GM12891 (cell line): Measurements from ENCODE around the gene GFI1.

Experiments used
- POLR2A ChIP-seq: IDR thresholded peaks from 2 replicates; pipeline ENCODE4 v1.6.1; 2011; ENCODE audit warnings: low read depth, low read length, control low read depth
- POLR2AphosphoS5 ChIP-seq: IDR thresholded peaks from 2 replicates; pipeline ENCODE4 v1.6.1; 2011; ENCODE audit warnings: low read depth, low read length, control low read depth

DNA sequence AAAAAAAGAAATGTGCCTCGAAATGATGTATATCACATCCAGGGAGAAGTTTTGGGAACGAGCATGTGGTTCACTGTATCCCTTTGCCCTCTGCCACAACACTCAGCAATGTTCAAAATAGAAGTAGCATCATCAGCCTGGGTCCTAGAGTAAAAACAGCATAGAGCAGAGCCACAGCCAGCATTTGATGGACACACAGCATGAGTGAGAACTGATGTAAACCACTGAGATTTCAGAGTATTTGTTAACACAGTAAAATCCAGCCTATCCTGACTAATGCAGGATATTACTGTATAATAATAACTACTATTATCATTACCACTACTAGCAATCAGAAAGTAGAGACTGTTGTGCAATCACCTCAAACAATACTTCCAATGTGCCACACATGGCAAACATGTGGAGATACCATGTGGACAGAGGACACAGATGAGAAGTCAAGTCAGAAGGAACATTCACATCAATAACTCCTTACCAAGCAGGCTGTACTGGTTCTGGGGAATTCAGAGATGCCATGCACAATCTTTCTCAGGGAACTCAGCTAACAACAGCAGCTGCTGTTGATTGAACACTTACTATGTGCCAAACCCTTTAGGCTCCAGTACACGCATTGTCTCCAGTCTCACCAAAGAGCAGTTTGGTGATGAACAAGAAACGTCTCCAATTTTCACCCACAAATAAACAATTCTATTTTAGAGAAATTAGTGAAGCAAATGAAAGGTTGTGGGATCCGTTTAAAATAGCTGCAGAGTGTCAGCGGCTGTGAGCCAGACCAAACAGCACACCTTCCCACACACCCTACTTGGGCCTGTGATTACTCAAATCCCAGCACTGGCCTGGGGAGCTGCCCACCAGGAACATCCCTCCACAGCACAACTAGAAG is 16.6 kb upstream of the GFI1 start:
- TF ChIP-seq POLR2AphosphoS5 (no peak), POLR2A (no peak)
